GM21737 (cell line): ENCODE data around the gene PIGV.
"Not testable (repeated sequence)": the region's sequence is repeated elsewhere in the genome, so short reads cannot be mapped to it uniquely, and the experiment has no call there.

Experiments
- ATAC-seq: cut with Tn5 transposase; IDR thresholded peaks from one replicate; pipeline ENCODE4 v1.9.1; 2021; ENCODE audit warnings: mild to moderate bottlenecking, moderate library complexity; ENCODE audit not compliant: unreplicated experiment

The PIGV gene

GRCh38 chr1:26791626-26792025 is 3.9 kb downstream of the PIGV start:
- ATAC-seq, result no peak

GRCh38 chr1:26792924-26793323 is 5.2 kb downstream of the PIGV start:
- ATAC-seq, result no peak

GRCh38 chr1:26794391-26794790 is 6.6 kb downstream of the PIGV start:
- no peak for ATAC-seq

- no peak for ATAC-seq
These were observed 9.9 kb downstream of the PIGV start for GRCh38 chr1:26797627-26798026.

GRCh38 chr1:26799479-26800142 is 11.9 kb downstream of the PIGV start:
- ATAC-seq, result no peak

GRCh38 chr1:26803932-26804331 is 16.2 kb downstream of the PIGV start:
- not testable (repeated sequence) for ATAC-seq

GRCh38 chr1:26810105-26810504 is 22.4 kb downstream of the PIGV start:
- ATAC-seq, result not testable (repeated sequence)

- ATAC-seq, result no peak
These were observed 23.3 kb downstream of the PIGV start for GRCh38 chr1:26811057-26811456.

GRCh38 chr1:26811708-26812107 is 24.0 kb downstream of the PIGV start:
- ATAC-seq, result no peak

- ATAC-seq, result no peak
These were observed 26.6 kb downstream of the PIGV start for GRCh38 chr1:26814377-26814776.

GRCh38 chr1:26814893-26815292 is 27.1 kb downstream of the PIGV start:
- ATAC-seq, result no peak

- ATAC-seq, result peak; percentile 81
These were observed 33.1 kb downstream of the PIGV start for GRCh38 chr1:26820784-26821269.

GRCh38 chr1:26822737-26823395 is 35.1 kb downstream of the PIGV start:
- no peak for ATAC-seq

- no peak for ATAC-seq
These were observed 37.0 kb downstream of the PIGV start for GRCh38 chr1:26824731-26825130.

GRCh38 chr1:26826261-26827105 is 38.7 kb downstream of the PIGV start, which contains the start of gene ZDHHC18:
Gene ZDHHC18 (plus strand): TSS chr1:26826688. CDS start chr1:26826805, 117 bp downstream.
- ATAC-seq, result peak; percentile 73

GRCh38 chr1:26827106-26827604 is 39.4 kb downstream of the PIGV start:
- no peak for ATAC-seq

- ATAC-seq, result no peak
These were observed 39.9 kb downstream of the PIGV start for GRCh38 chr1:26827663-26828062.

- ATAC-seq, result no peak
These were observed 40.8 kb downstream of the PIGV start for GRCh38 chr1:26828411-26828991.

- ATAC-seq, result no peak
These were observed 41.6 kb downstream of the PIGV start for GRCh38 chr1:26829184-26829911.

- no peak for ATAC-seq
These were observed 43.3 kb downstream of the PIGV start for GRCh38 chr1:26831059-26831458.
